Measurements from ENCODE around the gene GLIPR1L2. TPM values are rescaled to one million over a fixed set of nuclear protein-coding genes. Genes with fewer than 3 reads are reported as not detected.
"Not testable (repeated sequence)": the region's sequence is repeated elsewhere in the genome, so short reads cannot be mapped to it uniquely, and the experiment has no call there.

GLIPR1L2 gene
- total RNA-seq, 3 donors from 2014 or later: 0.80 to 6.3 (median 2.3) TPM

GRCh38 chr12:75438059-75438754 lies 47.3 kb downstream of the GLIPR1L2 start:
- no peak overlapping the region for H3K27ac ChIP-seq

GRCh38 chr12:75439048-75439447 lies 48.2 kb downstream of the GLIPR1L2 start:
- Histone ChIP-seq H3K4me1 (no peaks in the 10 kb centered on the region), H3K27ac (no peak overlapping the region), H3K27me3 (no peaks in the 10 kb centered on the region), H3K4me3 (no peak overlapping the region), H3K36me3 (no peaks in the 10 kb centered on the region), H3K9me3 (peaks cover 10 to 32% of the 10 kb centered on the region in 2 donors)
- TF ChIP-seq, protein P1, sequence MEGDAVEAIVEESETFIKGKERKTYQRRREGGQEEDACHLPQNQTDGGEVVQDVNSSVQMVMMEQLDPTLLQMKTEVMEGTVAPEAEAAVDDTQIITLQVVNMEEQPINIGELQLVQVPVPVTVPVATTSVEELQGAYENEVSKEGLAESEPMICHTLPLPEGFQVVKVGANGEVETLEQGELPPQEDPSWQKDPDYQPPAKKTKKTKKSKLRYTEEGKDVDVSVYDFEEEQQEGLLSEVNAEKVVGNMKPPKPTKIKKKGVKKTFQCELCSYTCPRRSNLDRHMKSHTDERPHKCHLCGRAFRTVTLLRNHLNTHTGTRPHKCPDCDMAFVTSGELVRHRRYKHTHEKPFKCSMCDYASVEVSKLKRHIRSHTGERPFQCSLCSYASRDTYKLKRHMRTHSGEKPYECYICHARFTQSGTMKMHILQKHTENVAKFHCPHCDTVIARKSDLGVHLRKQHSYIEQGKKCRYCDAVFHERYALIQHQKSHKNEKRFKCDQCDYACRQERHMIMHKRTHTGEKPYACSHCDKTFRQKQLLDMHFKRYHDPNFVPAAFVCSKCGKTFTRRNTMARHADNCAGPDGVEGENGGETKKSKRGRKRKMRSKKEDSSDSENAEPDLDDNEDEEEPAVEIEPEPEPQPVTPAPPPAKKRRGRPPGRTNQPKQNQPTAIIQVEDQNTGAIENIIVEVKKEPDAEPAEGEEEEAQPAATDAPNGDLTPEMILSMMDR (IDR thresholded peaks at IDR 0.05): no peak
- TF ChIP-seq POLR2A (IDR thresholded peaks at IDR 0.05) (no peak), POLR2AphosphoS5 (IDR thresholded peaks at IDR 0.05) (no peak)
- DNase-seq (ENCODE audit: low spot score in 2 of 2): no peak
- intact Hi-C loops (cut with DNase I; ENCODE audit: low total_unique reads): no loop called here

More at GRCh38 chr12:75438059-75438754, 47.3 kb downstream of the GLIPR1L2 start:
- TF ChIP-seq, protein P1 (IDR thresholded peaks at IDR 0.05): no peak
- Histone ChIP-seq H3K27me3 (no peaks in the 10 kb centered on the region), H3K4me3 (no peak overlapping the region), H3K4me1 (no peaks in the 10 kb centered on the region), H3K36me3 (no peaks in the 10 kb centered on the region), H3K9me3 (peaks cover 10 to 32% of the 10 kb centered on the region in 2 donors)
- intact Hi-C loops (cut with DNase I; ENCODE audit: low total_unique reads): no loop called here
- no peak for DNase-seq (ENCODE audit: low spot score in 2 of 2)

- H3K4me1 ChIP-seq: no peaks in the 10 kb centered on the region
- no peaks in the 10 kb centered on the region for H3K36me3 ChIP-seq
- H3K27ac ChIP-seq: no peak overlapping the region
- DNase-seq (ENCODE audit: low spot score in 2 of 2): no peak
- no peaks in the 10 kb centered on the region for H3K27me3 ChIP-seq
- intact Hi-C loops (cut with DNase I; ENCODE audit: low total_unique reads): no loop called here
- TF ChIP-seq POLR2AphosphoS5 (IDR thresholded peaks at IDR 0.05): no peak
- TF ChIP-seq POLR2A (IDR thresholded peaks at IDR 0.05): no peak
- TF ChIP-seq, protein P1 (IDR thresholded peaks at IDR 0.05): no peak
- H3K4me3 ChIP-seq: no peak overlapping the region
- H3K9me3 ChIP-seq: peaks cover 10 to 32% of the 10 kb centered on the region in 2 donors
Observed at GRCh38 chr12:75439930-75440329, 49.0 kb downstream of the GLIPR1L2 start.

GRCh38 chr12:75441687-75442449 lies 51.0 kb downstream of the GLIPR1L2 start:
- H3K36me3 ChIP-seq; intact Hi-C loops (cut with DNase I; ENCODE audit: low total_unique reads); DNase-seq (ENCODE audit: low spot score in 2 of 2); H3K4me3 ChIP-seq; H3K4me1 ChIP-seq; H3K27me3 ChIP-seq; H3K27ac ChIP-seq: not testable (repeated sequence)
- peaks cover 10 to 22% of the 10 kb centered on the region in 2 donors for H3K9me3 ChIP-seq

GRCh38 chr12:75442454-75442853 lies 51.6 kb downstream of the GLIPR1L2 start:
- DNase-seq (ENCODE audit: low spot score in 2 of 2); H3K27ac ChIP-seq; H3K27me3 ChIP-seq; H3K4me3 ChIP-seq; H3K4me1 ChIP-seq; H3K36me3 ChIP-seq; intact Hi-C loops (cut with DNase I; ENCODE audit: low total_unique reads): not testable (repeated sequence)
- H3K9me3 ChIP-seq: peaks cover 8 to 16% of the 10 kb centered on the region in 2 donors

GRCh38 chr12:75443709-75444108 lies 52.8 kb downstream of the GLIPR1L2 start:
- no peaks in the 10 kb centered on the region for H3K36me3 ChIP-seq
- H3K27ac ChIP-seq: no peak overlapping the region
- no peaks in the 10 kb centered on the region for H3K4me1 ChIP-seq
- TF ChIP-seq POLR2A (IDR thresholded peaks at IDR 0.05) (no peak), POLR2AphosphoS5 (IDR thresholded peaks at IDR 0.05) (no peak)
- TF ChIP-seq, protein P1 (IDR thresholded peaks at IDR 0.05): no peak
- H3K27me3 ChIP-seq: no peaks in the 10 kb centered on the region
- peaks cover 0 to 11% of the 10 kb centered on the region in 2 donors for H3K9me3 ChIP-seq
- no peak overlapping the region for H3K4me3 ChIP-seq
- DNase-seq (ENCODE audit: low spot score in 2 of 2): no peak
- intact Hi-C loops (cut with DNase I; ENCODE audit: low total_unique reads): no loop called here
